LNCAP (cell line): ENCODE results near the gene DHRS7B.

ENCODE experiments used
- CTCF ChIP-seq: fragments of 450-650 bp; IDR thresholded peaks from 2 replicates; pipeline ENCODE4 v1.5.1; 2017; ENCODE audit warnings: mild to moderate bottlenecking

DHRS7B gene

GRCh38 chr17:21213638-21214014 is 86.9 kb downstream of the DHRS7B start:
- no peak for TF ChIP-seq CTCF

GRCh38 chr17:21214015-21214776 is 87.4 kb downstream of the DHRS7B start, which contains the start of gene TMEM11:
TMEM11 (minus strand) TSS chr17:21214161; CDS start chr17:21214152, 9 bp downstream.
- TF ChIP-seq CTCF: no peak

- no peak for TF ChIP-seq CTCF
Measured at GRCh38 chr17:21214777-21215541, 88.2 kb downstream of the DHRS7B start.

- no peak for TF ChIP-seq CTCF
Measured at GRCh38 chr17:21215935-21216334, 89.2 kb downstream of the DHRS7B start.

- TF ChIP-seq CTCF: no peak
Measured at GRCh38 chr17:21217346-21217745, 90.6 kb downstream of the DHRS7B start.

GRCh38 chr17:21218101-21218500 is 91.3 kb downstream of the DHRS7B start:
- TF ChIP-seq CTCF: no peak

GRCh38 chr17:21218831-21219380 is 92.1 kb downstream of the DHRS7B start:
- TF ChIP-seq CTCF: no peak
